ENCODE data around the gene RNF112. TPM values are rescaled to one million over a fixed set of nuclear protein-coding genes. Genes with fewer than 3 reads are reported as not detected.
A peak's percentile ranks its signal among the peaks of the same experiment; 100 is the strongest.

RNF112 gene
- total RNA-seq, 1 donor from 2014 or later: 0.36 TPM

- no peak for FAIRE-seq
- Histone ChIP-seq H3K27ac (ENCODE audit: low read depth, low read length) (no peak overlapping the region), H3K4me3 (ENCODE audit: insufficient read depth, low read depth, low read length) (no peak overlapping the region), H4K20me1 (ENCODE audit: insufficient read depth, low read length) (peaks cover 50% of the 10 kb centered on the region), H3K4me2 (ENCODE audit: low read length) (no peak overlapping the region), H3K9me3 (ENCODE audit: insufficient read depth, low read depth, low read length) (no peaks in the 10 kb centered on the region), H3K27me3 (ENCODE audit: insufficient read depth, low read length) (no peaks in the 10 kb centered on the region), H3K36me3 (ENCODE audit: insufficient read depth, low read length) (peaks cover 11% of the 10 kb centered on the region), H3K9ac (ENCODE audit: low read length) (no peak overlapping the region), H3K4me1 (ENCODE audit: insufficient read depth, low read length) (peaks cover 25% of the 10 kb centered on the region), H2AFZ (ENCODE audit: low read depth, low read length) (no peak overlapping the region), H3K79me2 (ENCODE audit: insufficient read depth, low read length) (peaks cover 24% of the 10 kb centered on the region)
- H3K27ac Mint-ChIP-seq (ENCODE audit: unreplicated experiment): no peak overlapping the region
- peaks cover 26% of the 10 kb centered on the region for H3K4me1 Mint-ChIP-seq (ENCODE audit: low read depth, unreplicated experiment)
- H3K27me3 Mint-ChIP-seq (ENCODE audit: low read depth, unreplicated experiment): peaks cover 3% of the 10 kb centered on the region
- no peak for TF ChIP-seq CTCF (IDR thresholded peaks at IDR 0.05; ENCODE audit: insufficient read depth, low read depth, low read length)
- no peak for TF ChIP-seq EZH2 (IDR thresholded peaks at IDR 0.05; ENCODE audit: insufficient read depth, low read length)
- H3K4me3 Mint-ChIP-seq (ENCODE audit: unreplicated experiment): no peak overlapping the region
- DNase-seq (ENCODE audit: low read depth): no peak
- H3K9me3 Mint-ChIP-seq (ENCODE audit: unreplicated experiment): no peaks in the 10 kb centered on the region
- H3K36me3 Mint-ChIP-seq (ENCODE audit: low read depth, unreplicated experiment): peaks cover 19% of the 10 kb centered on the region
Observed at GRCh38 chr17:19385521-19385983, 25.5 kb upstream of the RNF112 start.

GRCh38 chr17:19386051-19386929 lies 24.7 kb upstream of the RNF112 start:
- peaks cover 13% of the 10 kb centered on the region for H3K36me3 Mint-ChIP-seq (ENCODE audit: low read depth, unreplicated experiment)
- Histone ChIP-seq H3K9me3 (ENCODE audit: insufficient read depth, low read depth, low read length) (no peaks in the 10 kb centered on the region), H3K4me3 (ENCODE audit: insufficient read depth, low read depth, low read length) (peak overlapping the region; percentile 42), H3K79me2 (ENCODE audit: insufficient read depth, low read length) (peaks cover 16% of the 10 kb centered on the region), H3K27ac (ENCODE audit: low read depth, low read length) (peak overlapping the region; percentile 52), H3K36me3 (ENCODE audit: insufficient read depth, low read length) (peaks cover 9% of the 10 kb centered on the region), H3K4me1 (ENCODE audit: insufficient read depth, low read length) (peaks cover 25% of the 10 kb centered on the region), H2AFZ (ENCODE audit: low read depth, low read length) (no peak overlapping the region), H3K27me3 (ENCODE audit: insufficient read depth, low read length) (no peaks in the 10 kb centered on the region), H3K9ac (ENCODE audit: low read length) (peak overlapping the region; percentile 21), H3K4me2 (ENCODE audit: low read length) (peak overlapping the region; percentile 83), H4K20me1 (ENCODE audit: insufficient read depth, low read length) (peaks cover 43% of the 10 kb centered on the region)
- FAIRE-seq (peak; percentile 49), DNase-seq (ENCODE audit: low read depth) (peak; percentile 72)
- H3K9me3 Mint-ChIP-seq (ENCODE audit: unreplicated experiment): no peaks in the 10 kb centered on the region
- peaks cover 26% of the 10 kb centered on the region for H3K4me1 Mint-ChIP-seq (ENCODE audit: low read depth, unreplicated experiment)
- peak overlapping the region; percentile 77 for H3K27ac Mint-ChIP-seq (ENCODE audit: unreplicated experiment)
- peaks cover 3% of the 10 kb centered on the region for H3K27me3 Mint-ChIP-seq (ENCODE audit: low read depth, unreplicated experiment)
- no peak for TF ChIP-seq CTCF (IDR thresholded peaks at IDR 0.05; ENCODE audit: insufficient read depth, low read depth, low read length)
- no peak for TF ChIP-seq EZH2 (IDR thresholded peaks at IDR 0.05; ENCODE audit: insufficient read depth, low read length)
- H3K4me3 Mint-ChIP-seq (ENCODE audit: unreplicated experiment): peak overlapping the region; percentile 50

Measured in astrocyte (in vitro differentiated cells and primary cell).